Colonic mucosa (tissue), 4 donors: ENCODE data around the gene ACOX3. TPM values are rescaled to one million over a fixed set of nuclear protein-coding genes. Genes with fewer than 3 reads are reported as not detected.
"Not testable (repeated sequence)": the region's sequence is repeated elsewhere in the genome, so short reads cannot be mapped to it uniquely, and the experiment has no call there.

Source experiments
- DNase-seq: peaks from one replicate; pipeline ENCODE4 v3.0.0-alpha.2; 2020
- H3K27ac ChIP-seq: fragments of 200-600 bp; one replicate; pipeline ENCODE4 v1.8.0; 2021
- H3K27me3 ChIP-seq: fragments of 200-600 bp; one replicate; pipeline ENCODE4 v1.8.0; 2021
- H3K36me3 ChIP-seq: fragments of 200-600 bp; one replicate; pipeline ENCODE4 v1.8.0; 2021
- H3K4me1 ChIP-seq: fragments of 200-600 bp; one replicate; pipeline ENCODE4 v1.8.0; 2021; ENCODE audit warnings: mild to moderate bottlenecking
- H3K4me3 ChIP-seq: fragments of 200-600 bp; one replicate; pipeline ENCODE4 v1.8.0; 2021
- H3K9ac ChIP-seq, 2 donors: one replicate each; pipeline ENCODE4 v1.7.0; 2013; ENCODE audit warnings: control low read depth in 2 of 2, low read depth in 2 of 2, low read length in 2 of 2
- H3K9me3 ChIP-seq: fragments of 200-600 bp; one replicate; pipeline ENCODE4 v1.8.0; 2021
- CTCF ChIP-seq: fragments of 200-600 bp; IDR thresholded peaks from one replicate; pipeline ENCODE4 v1.8.0; 2022; ENCODE audit warnings: antibody characterized with exemption, mild to moderate bottlenecking
- intact Hi-C: fragments of 100-400 bp; cut with DNase I; formaldehyde crosslinking; loops from one replicate; pipeline ENCODE4 v1.14.1; 2022
- total RNA-seq, 2 donors: library from RNA; stranded (reverse); fragmentation: NEBNext Ultra II Directional in 1 of 2; extraction: Animal tissue kit (Norgen Biotek cat#: 25700) in 1 of 2; gene quantifications; one replicate each; pipeline ENCODE4 v1.2.1, GENCODE V29; 2021
- donor health status: healthy.
- donor health status: DM: no; HTN: no; CAD: no.
- donor health status: DM: no; HTN: no; CAD: no.

Gene ACOX3
- total RNA-seq, 2 donors from 2014 or later = 19.9 to 26.1 TPM

- H3K9ac ChIP-seq = no peak overlapping the region
- no peaks in the 10 kb centered on the region for H3K36me3 ChIP-seq
- H3K27me3 ChIP-seq = no peaks in the 10 kb centered on the region
- H3K4me1 ChIP-seq = no peaks in the 10 kb centered on the region
- TF ChIP-seq CTCF = no peak
- intact Hi-C loops = no loop called here
- DNase-seq = peak; percentile 70
- H3K27ac ChIP-seq = no peak overlapping the region
- no peaks in the 10 kb centered on the region for H3K9me3 ChIP-seq
- no peak overlapping the region for H3K4me3 ChIP-seq
Measured at GRCh38 chr4:8410641-8411271, 29.8 kb downstream of the ACOX3 start.

DNA sequence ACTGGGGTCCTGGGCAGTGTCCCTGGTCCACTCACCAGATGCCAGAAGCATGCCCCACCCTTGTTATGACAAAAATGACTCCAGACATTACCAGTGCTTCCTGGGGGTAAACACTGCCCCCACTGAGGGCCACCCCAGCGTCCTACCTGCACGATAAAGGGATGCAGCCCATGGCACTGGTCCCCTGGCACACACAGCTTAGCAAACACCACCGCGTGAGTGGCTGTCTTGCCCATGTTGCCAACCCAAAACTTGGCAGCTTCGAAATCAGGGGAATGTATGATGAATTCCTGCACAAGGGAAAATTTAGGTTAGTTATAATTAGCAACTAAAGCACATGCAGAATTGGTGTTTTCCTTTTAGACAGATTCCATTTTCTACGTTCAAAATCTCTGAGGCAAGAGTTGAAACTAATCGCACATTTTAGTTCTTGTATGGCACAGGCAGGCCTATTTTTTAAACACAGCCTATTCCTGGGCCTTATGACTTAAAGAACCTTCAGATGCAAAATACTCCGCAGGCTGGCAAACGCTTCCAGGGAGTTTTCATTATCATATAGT, 30.4 kb downstream of the ACOX3 start:
- no peak overlapping the region for H3K27ac ChIP-seq

DNA sequence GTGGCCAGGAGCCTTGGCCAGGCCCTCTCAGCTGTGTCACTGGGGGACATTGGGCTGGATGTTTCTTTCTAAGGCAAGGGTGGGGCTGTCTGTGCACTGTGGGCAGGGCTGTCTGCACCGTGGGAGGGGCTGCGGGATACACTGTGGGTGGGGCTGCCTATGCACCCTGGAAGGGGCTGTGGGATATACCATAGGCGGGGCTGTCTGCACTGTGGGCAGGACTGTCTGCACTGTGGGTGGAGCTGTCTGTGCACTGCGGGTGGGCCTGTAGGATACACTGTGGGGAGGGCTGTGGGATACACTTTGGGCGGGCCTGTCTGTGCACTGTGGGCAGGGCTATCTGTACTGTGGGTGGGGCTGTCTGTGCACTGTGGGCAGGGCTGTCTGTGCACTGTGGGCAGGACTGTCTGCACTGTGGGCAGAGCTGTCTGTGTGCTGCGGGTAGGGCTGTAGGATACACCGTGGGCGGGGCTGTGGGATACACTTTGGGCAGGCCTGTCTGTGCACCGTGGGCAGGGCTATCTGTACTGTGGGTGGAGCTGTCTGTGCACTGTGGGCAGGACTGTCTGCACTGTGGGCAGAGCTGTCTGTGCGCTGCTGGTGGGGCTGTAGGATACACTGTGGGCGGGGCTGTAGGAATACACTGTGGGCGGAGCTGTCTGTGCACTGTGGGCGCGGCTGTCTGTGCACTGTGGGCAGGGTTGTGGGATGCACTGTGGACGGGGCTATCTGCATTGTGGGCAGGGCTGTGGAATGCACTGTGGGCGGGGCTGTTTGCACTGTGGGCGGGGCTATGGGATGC, 31.1 kb downstream of the ACOX3 start:
- DNase-seq = peak; percentile 62
- H3K36me3 ChIP-seq = no peaks in the 10 kb centered on the region
- H3K4me1 ChIP-seq = no peaks in the 10 kb centered on the region
- no peak overlapping the region for H3K4me3 ChIP-seq
- H3K9me3 ChIP-seq = no peaks in the 10 kb centered on the region
- H3K27ac ChIP-seq = no peak overlapping the region
- intact Hi-C loops = no loop called here
- TF ChIP-seq CTCF = no peak
- H3K27me3 ChIP-seq = no peaks in the 10 kb centered on the region
- no peak overlapping the region for H3K9ac ChIP-seq

More for the DNA sequence above, 30.4 kb downstream of the ACOX3 start:
- no peak overlapping the region for H3K4me3 ChIP-seq
- H3K9me3 ChIP-seq = no peaks in the 10 kb centered on the region
- H3K27me3 ChIP-seq = no peaks in the 10 kb centered on the region
- intact Hi-C loops = no loop called here
- no peaks in the 10 kb centered on the region for H3K4me1 ChIP-seq
- no peak for TF ChIP-seq CTCF
- no peaks in the 10 kb centered on the region for H3K36me3 ChIP-seq
- DNase-seq = no peak
- H3K9ac ChIP-seq = no peak overlapping the region

DNA sequence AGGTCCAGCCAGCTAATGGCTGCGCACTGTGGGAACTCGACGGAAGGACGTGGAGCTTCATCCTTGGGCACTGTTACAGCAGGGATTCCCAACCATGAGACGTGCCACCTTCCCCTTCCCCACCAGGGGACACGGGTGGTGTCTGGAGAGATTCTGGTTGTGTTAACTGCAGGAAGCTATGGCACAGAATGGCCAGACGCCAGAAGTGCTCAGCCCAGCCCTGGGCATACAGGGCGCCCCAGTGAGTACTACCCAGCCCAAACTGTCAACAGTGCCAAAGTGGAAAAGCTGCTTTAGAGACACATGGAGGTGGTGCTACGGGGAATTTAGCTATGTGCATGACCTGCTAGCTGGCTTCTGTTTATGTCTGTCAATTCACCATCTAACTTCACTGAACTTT, 32.8 kb downstream of the ACOX3 start:
- no peak overlapping the region for H3K4me3 ChIP-seq
- intact Hi-C loops = no loop called here
- no peak for DNase-seq
- peak overlapping the region in 1 of 2 donors; percentile 20 for H3K9ac ChIP-seq
- H3K36me3 ChIP-seq = no peaks in the 10 kb centered on the region
- H3K27ac ChIP-seq = no peak overlapping the region
- H3K4me1 ChIP-seq = no peaks in the 10 kb centered on the region
- no peaks in the 10 kb centered on the region for H3K9me3 ChIP-seq
- no peaks in the 10 kb centered on the region for H3K27me3 ChIP-seq
- TF ChIP-seq CTCF = no peak

- DNase-seq = no peak
- intact Hi-C loops = no loop called here
- Histone ChIP-seq H3K4me3 (no peak overlapping the region), H3K27ac (no peak overlapping the region), H3K4me1 (no peaks in the 10 kb centered on the region), H3K36me3 (no peaks in the 10 kb centered on the region), H3K9me3 (no peaks in the 10 kb centered on the region), H3K9ac (peak overlapping the region in 1 of 2 donors; percentile 20), H3K27me3 (no peaks in the 10 kb centered on the region)
- no peak for TF ChIP-seq CTCF
Measured at GRCh38 chr4:8407316-8407715, 33.2 kb downstream of the ACOX3 start.

DNA sequence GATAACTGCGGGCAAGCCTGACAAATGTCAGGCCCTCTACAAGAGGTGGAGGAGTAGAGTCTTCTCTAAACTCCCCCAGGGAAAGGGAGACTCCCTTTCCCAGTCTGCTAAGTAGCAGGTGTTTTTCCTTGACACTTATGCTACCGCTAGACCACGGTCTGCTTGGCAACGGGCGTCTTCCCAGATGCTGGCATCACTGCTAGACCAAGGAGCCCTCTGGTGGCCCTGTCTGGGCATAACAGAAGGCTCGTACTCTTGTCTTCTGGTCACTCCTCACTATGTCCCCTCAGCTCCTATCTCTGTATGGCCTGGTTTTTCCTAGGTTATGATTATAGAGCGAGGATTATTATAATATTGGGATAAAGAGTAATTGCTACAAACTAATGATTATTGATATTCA, 33.6 kb downstream of the ACOX3 start:
- DNase-seq = peak; percentile 49
- H3K9me3 ChIP-seq, intact Hi-C loops, H3K4me1 ChIP-seq, H3K36me3 ChIP-seq, H3K27ac ChIP-seq, H3K27me3 ChIP-seq, H3K4me3 ChIP-seq, H3K9ac ChIP-seq: not testable (repeated sequence)
